ENCODE measurements around the gene TUBE1. TPM values are rescaled to one million over a fixed set of nuclear protein-coding genes. Genes with fewer than 3 reads are reported as not detected.

TUBE1 gene
- total RNA-seq, 4 donors from 2014 or later = 33.6 to 75.1 (median 54.0) TPM

DNA sequence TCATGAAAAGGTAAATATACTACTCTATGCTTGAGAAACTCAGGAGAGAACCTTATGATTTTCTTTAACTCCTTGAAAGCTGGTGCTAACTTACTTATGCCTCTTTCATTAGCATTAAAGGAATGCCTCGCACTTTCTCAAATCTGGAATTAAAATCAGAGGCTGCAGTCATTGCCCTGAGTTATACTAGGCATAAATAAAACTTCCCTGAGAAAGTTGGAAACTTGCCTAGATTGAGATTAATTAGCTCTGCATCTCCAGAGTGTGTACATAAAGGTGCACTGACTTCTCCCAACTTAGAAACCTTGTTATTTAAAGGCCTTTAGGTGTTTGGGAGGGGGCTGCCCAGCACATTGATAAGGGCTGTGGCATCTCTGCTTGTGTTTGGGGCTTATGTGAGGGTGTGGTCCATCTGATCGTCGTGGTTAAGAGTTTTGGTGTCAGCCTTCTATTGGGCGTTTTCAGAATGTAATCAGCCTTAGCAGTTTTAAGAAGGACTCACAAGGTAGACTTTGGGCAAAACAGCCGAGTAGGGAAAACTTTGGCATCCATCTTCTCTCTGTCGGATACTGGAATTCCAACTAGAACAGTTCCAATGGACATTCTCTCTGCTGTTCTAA is 65.5 kb downstream of the TUBE1 start:
- no peaks in the 10 kb centered on the region for H3K9me3 ChIP-seq
- no peaks in the 10 kb centered on the region for H3K27me3 ChIP-seq
- no peak for DNase-seq
- no peak overlapping the region for H3K27ac ChIP-seq
- TF ChIP-seq, protein P1, sequence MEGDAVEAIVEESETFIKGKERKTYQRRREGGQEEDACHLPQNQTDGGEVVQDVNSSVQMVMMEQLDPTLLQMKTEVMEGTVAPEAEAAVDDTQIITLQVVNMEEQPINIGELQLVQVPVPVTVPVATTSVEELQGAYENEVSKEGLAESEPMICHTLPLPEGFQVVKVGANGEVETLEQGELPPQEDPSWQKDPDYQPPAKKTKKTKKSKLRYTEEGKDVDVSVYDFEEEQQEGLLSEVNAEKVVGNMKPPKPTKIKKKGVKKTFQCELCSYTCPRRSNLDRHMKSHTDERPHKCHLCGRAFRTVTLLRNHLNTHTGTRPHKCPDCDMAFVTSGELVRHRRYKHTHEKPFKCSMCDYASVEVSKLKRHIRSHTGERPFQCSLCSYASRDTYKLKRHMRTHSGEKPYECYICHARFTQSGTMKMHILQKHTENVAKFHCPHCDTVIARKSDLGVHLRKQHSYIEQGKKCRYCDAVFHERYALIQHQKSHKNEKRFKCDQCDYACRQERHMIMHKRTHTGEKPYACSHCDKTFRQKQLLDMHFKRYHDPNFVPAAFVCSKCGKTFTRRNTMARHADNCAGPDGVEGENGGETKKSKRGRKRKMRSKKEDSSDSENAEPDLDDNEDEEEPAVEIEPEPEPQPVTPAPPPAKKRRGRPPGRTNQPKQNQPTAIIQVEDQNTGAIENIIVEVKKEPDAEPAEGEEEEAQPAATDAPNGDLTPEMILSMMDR (IDR thresholded peaks at IDR 0.05) = no peak
- no peak for TF ChIP-seq POLR2A (IDR thresholded peaks at IDR 0.05)
- intact Hi-C loops (cut with DNase I; ENCODE audit: low total_unique reads) = no loop called here
- no peak overlapping the region for H3K4me3 ChIP-seq
- no peaks in the 10 kb centered on the region for H3K36me3 ChIP-seq
- H3K4me1 ChIP-seq = no peaks in the 10 kb centered on the region

Other genes with a start within 250 kb of the TUBE1 start
- gene FYN, start 214.0 kb downstream of the TUBE1 start, total RNA-seq = 100 to 1,000 TPM in 3 of 4 donors, 10 to 100 TPM in 1; 50.7 to 208 (median 135) TPM
- not detected for gene CCN6, start 33.4 kb downstream of the TUBE1 start, total RNA-seq
- 10 to 100 TPM in 3 of 4 donors, 1 to 10 TPM in 1; 7.2 to 47.6 (median 34.4) TPM for gene FAM229B, start 109 bp upstream of the TUBE1 start, total RNA-seq
- gene LAMA4, start 167.1 kb upstream of the TUBE1 start, total RNA-seq = 100 to 1,000 TPM; 107 to 329 (median 271) TPM